C4-2B (cell line): ENCODE measurements around the gene IFT74.

Experiments used
- H3K27ac ChIP-seq: fragments of 450-650 bp; 2 replicates; pipeline ENCODE4 v1.5.1; 2017
- CTCF ChIP-seq: fragments of 450-650 bp; conservative IDR thresholded peaks from 2 replicates; pipeline ENCODE4 v1.5.1; 2017; ENCODE audit warnings: mild to moderate bottlenecking
- ZFX ChIP-seq: fragments of 450-650 bp; IDR thresholded peaks from 2 replicates; pipeline ENCODE4 v1.6.1; 2017

The IFT74 gene

GRCh38 chr9:27043176-27043575, 87.0 kb downstream of the IFT74 start:
- TF ChIP-seq ZFX (no peak), CTCF (no peak)

GRCh38 chr9:27047136-27047535, 90.9 kb downstream of the IFT74 start:
- TF ChIP-seq CTCF (no peak), ZFX (no peak)
- no peak overlapping the region for H3K27ac ChIP-seq

More at GRCh38 chr9:27043176-27043575, 87.0 kb downstream of the IFT74 start:
- no peak overlapping the region for H3K27ac ChIP-seq

- TF ChIP-seq CTCF (no peak), ZFX (no peak)
- no peak overlapping the region; the same call in 1 of the 2 replicates for H3K27ac ChIP-seq
These were observed 97.3 kb downstream of the IFT74 start for GRCh38 chr9:27053369-27054022.

- no peak overlapping the region for H3K27ac ChIP-seq
- no peak for TF ChIP-seq ZFX
- no peak for TF ChIP-seq CTCF
These were observed 97.9 kb downstream of the IFT74 start for GRCh38 chr9:27054125-27054524.

- TF ChIP-seq CTCF: no peak
- TF ChIP-seq ZFX: no peak
- H3K27ac ChIP-seq: no peak overlapping the region
These were observed 98.6 kb downstream of the IFT74 start for GRCh38 chr9:27054841-27055240.

- H3K27ac ChIP-seq: no peak overlapping the region
- no peak for TF ChIP-seq ZFX
- no peak for TF ChIP-seq CTCF
These were observed 103.2 kb downstream of the IFT74 start for GRCh38 chr9:27059412-27059811.

- no peak overlapping the region for H3K27ac ChIP-seq
- TF ChIP-seq CTCF (no peak), ZFX (no peak)
These were observed 103.7 kb downstream of the IFT74 start for GRCh38 chr9:27059907-27060306.
